HepG2 (cell line): ENCODE results near the gene CDC6. TPM values are rescaled to one million over a fixed set of nuclear protein-coding genes. Genes with fewer than 3 reads are reported as not detected.

Source experiments
- ARID2 ChIP-seq: sonication (generic); formaldehyde crosslinking; IDR thresholded peaks from 2 replicates; pipeline ENCODE4 v1.8.1; 2022; ENCODE audit warnings: mild to moderate bottlenecking, missing genetic modification reagents, borderline replicate concordance
- GATAD2A ChIP-seq: IDR thresholded peaks from 2 replicates; pipeline ENCODE4 v1.6.1; 2016
- KDM6A ChIP-seq: IDR thresholded peaks from 2 replicates; pipeline ENCODE4 v1.6.1; 2016; ENCODE audit warnings: low read depth
- KLF11 ChIP-seq: IDR thresholded peaks from 2 replicates; pipeline ENCODE4 v1.6.1; 2016; ENCODE audit warnings: missing compliant biosample characterization
- MEIS2 ChIP-seq: sonication (generic); formaldehyde crosslinking; IDR thresholded peaks from 2 replicates; pipeline ENCODE4 v1.9.0; 2021; ENCODE audit warnings: mild to moderate bottlenecking, missing genetic modification reagents
- MIXL1 ChIP-seq: IDR thresholded peaks from 2 replicates; pipeline ENCODE4 v1.6.1; 2016
- NCOA1 ChIP-seq: sonication (generic); formaldehyde crosslinking; IDR thresholded peaks from 2 replicates; pipeline ENCODE4 v1.9.0; 2021; ENCODE audit warnings: missing genetic modification reagents
- PITX1 ChIP-seq: sonication (generic); formaldehyde crosslinking; IDR thresholded peaks from 2 replicates; pipeline ENCODE4 v1.5.1; 2020; ENCODE audit warnings: mild to moderate bottlenecking, missing genetic modification reagents
- PPARG ChIP-seq: conservative IDR thresholded peaks from 2 replicates; pipeline ENCODE4 v1.6.1; 2016; ENCODE audit warnings: missing biosample characterization, missing genetic modification reagents
- RAD51 ChIP-seq: fragments of 450-650 bp; IDR thresholded peaks from 2 replicates; pipeline ENCODE4 v1.6.1; 2016; ENCODE audit warnings: borderline replicate concordance
- RXRA ChIP-seq: sonication (generic); formaldehyde crosslinking; IDR thresholded peaks from 2 replicates; pipeline ENCODE4 v1.5.1; 2020; ENCODE audit warnings: missing genetic modification reagents
- SIN3A ChIP-seq: IDR thresholded peaks from 2 replicates; pipeline ENCODE4 v1.6.1; 2011; ENCODE audit warnings: low read depth, mild to moderate bottlenecking, control low read depth, low read length, borderline replicate concordance
- WIZ ChIP-seq: sonication (generic); formaldehyde crosslinking; IDR thresholded peaks from 2 replicates; pipeline ENCODE4 v1.5.1; 2020; ENCODE audit warnings: mild to moderate bottlenecking, missing genetic modification reagents
- ZBTB1 ChIP-seq: sonication (generic); formaldehyde crosslinking; IDR thresholded peaks from 2 replicates; pipeline ENCODE4 v1.4.0; 2020; ENCODE audit warnings: missing genetic modification reagents, borderline replicate concordance
- ZEB1 ChIP-seq: IDR thresholded peaks from 2 replicates; pipeline ENCODE4 v1.6.1; 2012; ENCODE audit warnings: mild to moderate bottlenecking, low read depth, inconsistent platforms; ENCODE audit not compliant: insufficient replicate concordance
- ZFP1 ChIP-seq: IDR thresholded peaks from 2 replicates; pipeline ENCODE4 v1.6.1; 2016
- ZNF101 ChIP-seq: sonication (generic); formaldehyde crosslinking; IDR thresholded peaks from 2 replicates; pipeline ENCODE4 v1.4.0; 2020; ENCODE audit warnings: mild to moderate bottlenecking, low read depth, missing genetic modification reagents, borderline replicate concordance
- ZNF224 ChIP-seq: sonication (generic); formaldehyde crosslinking; IDR thresholded peaks from 2 replicates; pipeline ENCODE4 v1.5.0; 2020; ENCODE audit warnings: mild to moderate bottlenecking, missing genetic modification reagents
- ZNF253 ChIP-seq: sonication (generic); formaldehyde crosslinking; IDR thresholded peaks from 2 replicates; pipeline ENCODE4 v1.8.0; 2022; ENCODE audit warnings: mild to moderate bottlenecking, missing genetic modification reagents, borderline replicate concordance
- ZNF329 ChIP-seq: sonication (generic); formaldehyde crosslinking; IDR thresholded peaks from 2 replicates; pipeline ENCODE4 v1.9.0; 2021; ENCODE audit warnings: low read depth, mild to moderate bottlenecking, missing genetic modification reagents
- ZNF33A ChIP-seq: sonication (generic); formaldehyde crosslinking; IDR thresholded peaks from 2 replicates; pipeline ENCODE4 v1.5.1; 2020; ENCODE audit warnings: missing genetic modification reagents, mild to moderate bottlenecking, moderate library complexity, borderline replicate concordance
- ZNF557 ChIP-seq: sonication (generic); formaldehyde crosslinking; IDR thresholded peaks from 2 replicates; pipeline ENCODE4 v1.4.0; 2020; ENCODE audit warnings: missing genetic modification reagents
- ZNF598 ChIP-seq: sonication (generic); formaldehyde crosslinking; IDR thresholded peaks from 2 replicates; pipeline ENCODE4 v1.5.1; 2020; ENCODE audit warnings: mild to moderate bottlenecking, missing genetic modification reagents, borderline replicate concordance
- ZNF614 ChIP-seq: IDR thresholded peaks from 2 replicates; pipeline ENCODE4 v1.6.1; 2018; ENCODE audit warnings: missing biosample characterization, missing genetic modification reagents, inconsistent platforms, borderline replicate concordance
- ZNF780A ChIP-seq: sonication (generic); formaldehyde crosslinking; IDR thresholded peaks from 2 replicates; pipeline ENCODE4 v1.8.0; 2022; ENCODE audit warnings: mild to moderate bottlenecking, missing genetic modification reagents, moderate library complexity
- polyA plus RNA-seq, 8 experiments: library from polyadenylated mRNA; depleted of rRNA in 3 of 8; stranded (reverse) in 7 of 8; unstranded in 1 of 8; fragments of >200 nt; fragmentation: Illumina TruSeq in 4 of 8; extraction: Trizol in 4 of 8; gene quantifications; 2 replicates each; pipeline versions ENCODE4 v1.2.1 to v1.2.3, GENCODE V29; 2011 to 2016; ENCODE audit warnings: low read depth in 4 of 8, missing spikeins in 1 of 8, mixed read lengths in 1 of 8; ENCODE audit not compliant: insufficient read depth in 1 of 8
- total RNA-seq, 5 experiments: library from RNA; depleted of rRNA; stranded (reverse); fragments of >200 nt; fragmentation: Illumina TruSeq; extraction: Trizol; gene quantifications; 2 replicates each; pipeline ENCODE4 v1.2.3, GENCODE V29; 2016; ENCODE audit warnings: low read depth in 1 of 5
- TF ChIP-seq, protein P1 (sequence below): sonication (generic); formaldehyde crosslinking; IDR thresholded peaks from 2 replicates; pipeline ENCODE4 v1.5.1; 2020; ENCODE audit warnings: mild to moderate bottlenecking, moderate library complexity, missing genetic modification reagents
- TF ChIP-seq, protein P2 (sequence below): sonication (generic); formaldehyde crosslinking; IDR thresholded peaks from 2 replicates; pipeline ENCODE4 v1.8.0; 2022; ENCODE audit warnings: missing genetic modification reagents, mild to moderate bottlenecking, borderline replicate concordance
- TF ChIP-seq, protein P3 (sequence below): IDR thresholded peaks from 2 replicates; pipeline ENCODE4 v1.6.1; 2016; ENCODE audit warnings: missing genetic modification reagents, missing compliant biosample characterization
- TF ChIP-seq, protein P4 (sequence below): sonication (generic); formaldehyde crosslinking; IDR thresholded peaks from 2 replicates; pipeline ENCODE4 v1.4.0; 2020; ENCODE audit warnings: missing genetic modification reagents

The CDC6 gene
- total and polyA plus RNA-seq, 2 of the 13 experiments (the other 11 are each of a cell fraction or from before 2014, with no cell fraction given), result 17.4 to 114 TPM

DNA sequence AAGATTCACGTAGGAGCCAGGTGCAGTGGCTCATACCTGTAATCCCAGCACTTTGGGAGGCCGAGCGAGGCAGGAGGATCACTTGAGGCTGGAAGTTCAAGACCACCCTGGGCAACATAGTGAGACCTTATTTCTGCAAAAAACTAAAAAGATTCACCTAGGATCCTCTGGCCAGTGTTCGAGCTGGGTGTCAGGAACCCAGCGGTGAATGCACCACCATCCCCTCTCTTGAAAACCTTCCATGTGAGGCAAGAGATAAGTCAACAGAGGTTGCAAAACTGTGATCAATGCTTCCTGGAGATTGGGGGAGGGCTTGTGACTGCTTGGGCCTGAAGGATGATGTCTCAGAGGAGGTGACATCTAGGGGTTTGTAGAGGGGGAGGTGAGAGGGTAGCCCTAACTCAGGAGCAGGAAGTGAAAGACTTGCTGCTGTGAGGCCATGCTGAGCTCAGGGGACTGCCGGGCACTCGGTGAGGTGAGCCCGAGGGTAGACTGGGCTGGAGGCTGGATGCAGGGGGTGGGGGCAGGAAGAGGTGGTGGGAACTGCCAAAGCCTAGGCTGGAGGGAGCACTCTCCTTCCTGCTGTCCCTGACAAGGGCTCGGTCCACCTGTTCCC, 65.2 kb downstream of the CDC6 start (continued):
- TF ChIP-seq, protein P1, sequence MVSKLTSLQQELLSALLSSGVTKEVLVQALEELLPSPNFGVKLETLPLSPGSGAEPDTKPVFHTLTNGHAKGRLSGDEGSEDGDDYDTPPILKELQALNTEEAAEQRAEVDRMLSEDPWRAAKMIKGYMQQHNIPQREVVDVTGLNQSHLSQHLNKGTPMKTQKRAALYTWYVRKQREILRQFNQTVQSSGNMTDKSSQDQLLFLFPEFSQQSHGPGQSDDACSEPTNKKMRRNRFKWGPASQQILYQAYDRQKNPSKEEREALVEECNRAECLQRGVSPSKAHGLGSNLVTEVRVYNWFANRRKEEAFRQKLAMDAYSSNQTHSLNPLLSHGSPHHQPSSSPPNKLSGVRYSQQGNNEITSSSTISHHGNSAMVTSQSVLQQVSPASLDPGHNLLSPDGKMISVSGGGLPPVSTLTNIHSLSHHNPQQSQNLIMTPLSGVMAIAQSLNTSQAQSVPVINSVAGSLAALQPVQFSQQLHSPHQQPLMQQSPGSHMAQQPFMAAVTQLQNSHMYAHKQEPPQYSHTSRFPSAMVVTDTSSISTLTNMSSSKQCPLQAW (CRISPR knock-in tag), result 0 out of 2 replicates have a peak, but pooled peaks have one; percentile 44
- 0 out of 2 replicates have a peak, but pooled peaks have one; percentile 20 for TF ChIP-seq ZNF598
- TF ChIP-seq, protein P2, sequence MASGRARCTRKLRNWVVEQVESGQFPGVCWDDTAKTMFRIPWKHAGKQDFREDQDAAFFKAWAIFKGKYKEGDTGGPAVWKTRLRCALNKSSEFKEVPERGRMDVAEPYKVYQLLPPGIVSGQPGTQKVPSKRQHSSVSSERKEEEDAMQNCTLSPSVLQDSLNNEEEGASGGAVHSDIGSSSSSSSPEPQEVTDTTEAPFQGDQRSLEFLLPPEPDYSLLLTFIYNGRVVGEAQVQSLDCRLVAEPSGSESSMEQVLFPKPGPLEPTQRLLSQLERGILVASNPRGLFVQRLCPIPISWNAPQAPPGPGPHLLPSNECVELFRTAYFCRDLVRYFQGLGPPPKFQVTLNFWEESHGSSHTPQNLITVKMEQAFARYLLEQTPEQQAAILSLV, result peak; percentile 78; the same call in 1 of the 2 replicates
- TF ChIP-seq ZNF224 (CRISPR knock-in tag), result no peak
- peak; percentile 87 for TF ChIP-seq MIXL1 (CRISPR knock-in tag)
- peak; percentile 88 for TF ChIP-seq PPARG (CRISPR knock-in tag)
- peak; percentile 82 for TF ChIP-seq KDM6A (CRISPR knock-in tag)
- TF ChIP-seq RAD51, result no peak
- peak; percentile 33; the same call in 1 of the 2 replicates for TF ChIP-seq ZNF557 (CRISPR knock-in tag)
- TF ChIP-seq KLF11 (CRISPR knock-in tag), result 0 out of 2 replicates have a peak, but pooled peaks have one; percentile 37
- peak; percentile 100 for TF ChIP-seq GATAD2A
- TF ChIP-seq SIN3A, result peak; percentile 80
- TF ChIP-seq WIZ (CRISPR knock-in tag), result peak; percentile 47; the same call in 1 of the 2 replicates
- no peak for TF ChIP-seq ZNF101 (CRISPR knock-in tag)
- no peak for TF ChIP-seq ZNF780A (CRISPR knock-in tag)
- peak; percentile 75; the same call in 1 of the 2 replicates for TF ChIP-seq ZNF329 (CRISPR knock-in tag)
- TF ChIP-seq, protein P3, sequence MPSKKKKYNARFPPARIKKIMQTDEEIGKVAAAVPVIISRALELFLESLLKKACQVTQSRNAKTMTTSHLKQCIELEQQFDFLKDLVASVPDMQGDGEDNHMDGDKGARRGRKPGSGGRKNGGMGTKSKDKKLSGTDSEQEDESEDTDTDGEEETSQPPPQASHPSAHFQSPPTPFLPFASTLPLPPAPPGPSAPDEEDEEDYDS (CRISPR knock-in tag), result peak; percentile 35; the same call in 1 of the 2 replicates
- TF ChIP-seq, protein P4, sequence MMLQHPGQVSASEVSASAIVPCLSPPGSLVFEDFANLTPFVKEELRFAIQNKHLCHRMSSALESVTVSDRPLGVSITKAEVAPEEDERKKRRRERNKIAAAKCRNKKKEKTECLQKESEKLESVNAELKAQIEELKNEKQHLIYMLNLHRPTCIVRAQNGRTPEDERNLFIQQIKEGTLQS (CRISPR knock-in tag), result peak; percentile 65
- no peak for TF ChIP-seq ZNF253 (CRISPR knock-in tag)
- peak; percentile 59; the same call in 1 of the 2 replicates for TF ChIP-seq MEIS2 (CRISPR knock-in tag)
- no peak for TF ChIP-seq ZNF33A (CRISPR knock-in tag)
- peak; percentile 82; the same call in 1 of the 2 replicates for TF ChIP-seq PITX1 (CRISPR knock-in tag)
- TF ChIP-seq ZEB1, result peak; percentile 78
- peak; percentile 93; the same call in 1 of the 2 replicates for TF ChIP-seq ZFP1
- TF ChIP-seq ARID2 (CRISPR knock-in tag), result 0 out of 2 replicates have a peak, but pooled peaks have one; percentile 21
- TF ChIP-seq ZBTB1 (CRISPR knock-in tag), result no peak
- TF ChIP-seq RXRA (CRISPR knock-in tag), result peak; percentile 78; the same call in 1 of the 2 replicates
- 0 out of 2 replicates have a peak, but pooled peaks have one; percentile 50 for TF ChIP-seq NCOA1 (CRISPR knock-in tag)
- peak; percentile 69 for TF ChIP-seq ZNF614 (CRISPR knock-in tag)
